H1 (cell line): ENCODE results near the gene CROCC2.

Experiments
- POLR2A ChIP-seq, 2 experiments: IDR thresholded peaks; 1 replicate in 1 of 2; 2 replicates in 1 of 2; pipeline ENCODE4 v1.6.1; 2011; ENCODE audit warnings: low read depth in 2 of 2, low read length in 2 of 2, mild to moderate bottlenecking in 2 of 2; ENCODE audit errors: control extremely low read depth in 1 of 2
- POLR2AphosphoS5 ChIP-seq: IDR thresholded peaks from 2 replicates; pipeline ENCODE4 v1.6.1; 2011; ENCODE audit warnings: low read depth, low read length
- TF ChIP-seq, protein P1 (sequence below), 3 experiments: IDR thresholded peaks; 1 replicate in 2 of 3; 2 replicates in 1 of 3; pipeline versions ENCODE4 v1.5.1 to v1.6.1; 2011; ENCODE audit warnings: low read length in 3 of 3, mild to moderate bottlenecking in 3 of 3, inconsistent platforms in 2 of 3, low read depth in 1 of 3, moderate library complexity in 1 of 3; ENCODE audit not compliant: insufficient read depth in 1 of 3; ENCODE audit errors: control extremely low read depth in 1 of 3

DNA sequence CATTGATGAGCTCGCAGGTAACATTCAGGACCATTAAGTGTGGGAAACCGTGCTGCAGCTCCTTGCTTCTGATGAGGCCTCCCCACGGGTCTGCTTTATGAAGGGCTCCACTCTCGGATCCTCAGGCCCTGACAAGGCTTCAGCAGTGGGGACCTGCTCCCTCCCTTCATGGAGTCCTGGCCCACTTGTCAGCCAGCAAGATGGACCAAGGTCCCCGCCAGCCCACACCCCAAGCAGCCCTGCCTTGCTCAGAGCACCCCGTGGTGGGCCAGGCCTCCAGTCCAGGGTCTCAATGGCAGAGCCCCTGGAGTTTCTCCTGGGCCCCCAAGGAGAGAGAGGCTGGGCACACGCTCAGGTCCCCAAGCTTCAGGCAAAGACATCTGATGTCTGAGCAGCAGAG lies 41.5 kb downstream of the CROCC2 start:
- TF ChIP-seq POLR2AphosphoS5, result no peak
- TF ChIP-seq, protein P1, sequence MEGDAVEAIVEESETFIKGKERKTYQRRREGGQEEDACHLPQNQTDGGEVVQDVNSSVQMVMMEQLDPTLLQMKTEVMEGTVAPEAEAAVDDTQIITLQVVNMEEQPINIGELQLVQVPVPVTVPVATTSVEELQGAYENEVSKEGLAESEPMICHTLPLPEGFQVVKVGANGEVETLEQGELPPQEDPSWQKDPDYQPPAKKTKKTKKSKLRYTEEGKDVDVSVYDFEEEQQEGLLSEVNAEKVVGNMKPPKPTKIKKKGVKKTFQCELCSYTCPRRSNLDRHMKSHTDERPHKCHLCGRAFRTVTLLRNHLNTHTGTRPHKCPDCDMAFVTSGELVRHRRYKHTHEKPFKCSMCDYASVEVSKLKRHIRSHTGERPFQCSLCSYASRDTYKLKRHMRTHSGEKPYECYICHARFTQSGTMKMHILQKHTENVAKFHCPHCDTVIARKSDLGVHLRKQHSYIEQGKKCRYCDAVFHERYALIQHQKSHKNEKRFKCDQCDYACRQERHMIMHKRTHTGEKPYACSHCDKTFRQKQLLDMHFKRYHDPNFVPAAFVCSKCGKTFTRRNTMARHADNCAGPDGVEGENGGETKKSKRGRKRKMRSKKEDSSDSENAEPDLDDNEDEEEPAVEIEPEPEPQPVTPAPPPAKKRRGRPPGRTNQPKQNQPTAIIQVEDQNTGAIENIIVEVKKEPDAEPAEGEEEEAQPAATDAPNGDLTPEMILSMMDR (IDR thresholded peaks at IDR 0.05; ENCODE audit: control extremely low read depth in 1 of 3, insufficient read depth in 1 of 3, low read depth in 1 of 3, low read length in 3 of 3), result no peak
- TF ChIP-seq POLR2A (IDR thresholded peaks at IDR 0.05; ENCODE audit: control extremely low read depth in 1 of 2, low read depth in 2 of 2, low read length in 2 of 2), result no peak
